Brain pericyte (primary cell): ENCODE data around the gene ZYX.
"Not testable (repeated sequence)": the region's sequence is repeated elsewhere in the genome, so short reads cannot be mapped to it uniquely, and the experiment has no call there.

Experiments used
- DNase-seq: peaks from one replicate; pipeline ENCODE4 v3.0.0-alpha.2; 2012; ENCODE audit warnings: low read depth, low spot score

Gene ZYX

DNA sequence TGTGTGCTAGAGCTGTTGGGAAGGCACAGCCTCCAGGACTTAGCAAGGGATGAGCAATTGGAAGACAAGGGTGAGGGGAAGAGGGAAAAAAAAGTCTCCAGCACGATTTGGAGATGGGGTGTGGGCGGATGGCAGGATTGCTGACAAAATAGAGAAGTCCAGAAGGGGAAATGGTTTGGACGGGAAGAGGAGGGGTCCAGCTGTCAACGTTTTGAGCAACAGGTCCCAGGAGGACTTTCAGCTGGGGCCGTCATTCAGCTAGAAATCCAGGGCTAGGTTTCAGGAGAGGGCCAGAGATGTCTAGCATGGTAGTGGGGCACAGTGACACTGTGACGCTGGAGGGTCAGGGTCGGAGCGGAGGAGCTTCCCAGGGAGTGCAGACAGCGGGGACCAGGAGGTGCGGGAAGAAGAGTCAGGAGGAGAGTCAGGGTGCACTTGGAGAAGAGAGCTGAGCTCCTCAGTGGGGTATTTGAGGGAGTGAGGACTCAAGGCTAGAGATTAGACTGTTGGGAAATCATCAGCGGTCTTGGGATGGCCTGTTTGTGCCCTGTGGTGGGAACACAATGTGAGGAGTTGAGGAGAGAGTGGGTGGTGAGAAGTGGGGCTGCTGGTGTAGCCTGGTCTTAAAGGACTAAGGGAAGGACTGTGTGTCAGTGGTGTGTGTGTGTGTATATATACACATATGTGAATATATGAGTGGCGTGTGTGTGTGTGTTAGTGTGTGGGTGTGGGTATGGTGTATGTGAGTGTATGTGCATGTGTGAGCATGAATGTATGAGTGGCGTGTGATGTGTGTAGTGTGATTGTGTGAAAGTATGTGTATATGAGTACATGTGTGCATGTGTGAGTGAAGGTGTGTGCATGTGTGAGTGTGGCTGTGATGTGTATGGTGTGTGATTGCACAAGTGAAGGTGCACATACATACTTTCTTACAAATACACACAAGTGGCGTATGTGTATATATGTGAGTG is 3.8 kb downstream of the ZYX start:
- no peak for DNase-seq

GRCh38 chr7:143385891-143386781 is 5.0 kb downstream of the ZYX start:
- DNase-seq: no peak

- no peak for DNase-seq
These were observed 6.2 kb downstream of the ZYX start for GRCh38 chr7:143387156-143387975.

DNA sequence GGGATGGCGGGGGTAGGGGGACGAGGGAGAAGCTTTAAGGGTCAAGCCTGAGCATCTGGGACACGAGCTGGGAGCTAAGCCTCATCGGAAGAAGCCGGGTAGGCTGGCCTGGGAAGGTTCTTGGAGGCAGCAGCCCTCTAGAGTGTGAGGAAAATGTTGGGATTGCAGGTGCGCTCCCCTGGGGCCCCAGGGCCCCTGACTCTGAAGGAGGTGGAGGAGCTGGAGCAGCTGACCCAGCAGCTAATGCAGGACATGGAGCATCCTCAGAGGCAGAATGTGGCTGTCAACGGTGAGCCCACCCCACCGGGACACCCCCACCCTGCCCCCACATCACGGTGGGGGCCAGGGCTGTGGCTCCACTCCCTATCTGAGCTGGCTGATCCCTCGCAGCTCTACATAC is 6.9 kb downstream of the ZYX start:
- DNase-seq: no peak

DNA sequence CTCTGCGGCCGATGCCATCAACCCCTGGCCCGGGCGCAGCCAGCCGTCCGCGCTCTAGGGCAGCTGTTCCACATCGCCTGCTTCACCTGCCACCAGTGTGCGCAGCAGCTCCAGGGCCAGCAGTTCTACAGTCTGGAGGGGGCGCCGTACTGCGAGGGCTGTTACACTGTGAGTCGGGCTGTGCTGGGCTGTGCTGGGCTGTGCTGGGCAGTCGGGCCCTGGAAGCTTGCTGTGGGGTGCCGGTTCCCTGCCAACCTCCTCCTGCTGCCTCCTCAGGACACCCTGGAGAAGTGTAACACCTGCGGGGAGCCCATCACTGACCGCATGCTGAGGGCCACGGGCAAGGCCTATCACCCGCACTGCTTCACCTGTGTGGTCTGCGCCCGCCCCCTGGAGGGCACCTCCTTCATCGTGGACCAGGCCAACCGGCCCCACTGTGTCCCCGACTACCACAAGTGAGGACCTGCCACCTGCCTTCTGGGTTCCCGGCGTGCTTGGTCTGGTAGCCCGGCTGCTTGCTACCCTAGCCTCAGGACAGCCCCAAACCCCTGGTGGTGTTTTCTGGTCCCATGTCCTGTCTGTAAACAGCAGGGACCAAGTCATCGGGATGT is 7.5 kb downstream of the ZYX start:
- no peak for DNase-seq

GRCh38 chr7:143389316-143390103 is 8.4 kb downstream of the ZYX start:
- DNase-seq: no peak

- no peak for DNase-seq
These were observed 9.1 kb downstream of the ZYX start for GRCh38 chr7:143390104-143390772.

DNA sequence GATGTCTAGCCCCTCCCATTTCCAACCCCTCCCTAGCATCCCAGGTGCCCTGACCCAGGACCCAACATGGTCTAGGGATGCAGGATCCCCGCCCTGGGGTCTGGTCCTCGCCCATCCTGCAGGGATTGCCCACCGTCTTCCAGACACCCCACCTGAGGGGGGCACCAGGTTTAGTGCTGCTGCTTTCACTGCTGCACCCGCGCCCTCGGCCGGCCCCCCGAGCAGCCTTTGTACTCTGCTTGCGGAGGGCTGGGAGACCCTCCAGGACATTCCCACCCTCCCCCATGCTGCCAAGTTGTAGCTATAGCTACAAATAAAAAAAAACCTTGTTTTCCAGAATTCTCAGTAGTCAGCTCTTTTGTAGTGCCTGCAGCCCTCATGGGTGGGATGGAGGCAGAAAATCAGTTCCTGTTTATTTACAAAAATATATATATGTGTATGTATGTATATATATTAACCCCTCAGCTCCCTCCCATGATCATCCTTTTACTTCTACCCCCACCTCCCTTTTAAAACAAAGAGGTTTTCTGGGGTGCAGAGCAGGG is 9.7 kb downstream of the ZYX start:
- DNase-seq: no peak

GRCh38 chr7:143391462-143392404 is 10.6 kb downstream of the ZYX start:
- DNase-seq: no peak

DNA sequence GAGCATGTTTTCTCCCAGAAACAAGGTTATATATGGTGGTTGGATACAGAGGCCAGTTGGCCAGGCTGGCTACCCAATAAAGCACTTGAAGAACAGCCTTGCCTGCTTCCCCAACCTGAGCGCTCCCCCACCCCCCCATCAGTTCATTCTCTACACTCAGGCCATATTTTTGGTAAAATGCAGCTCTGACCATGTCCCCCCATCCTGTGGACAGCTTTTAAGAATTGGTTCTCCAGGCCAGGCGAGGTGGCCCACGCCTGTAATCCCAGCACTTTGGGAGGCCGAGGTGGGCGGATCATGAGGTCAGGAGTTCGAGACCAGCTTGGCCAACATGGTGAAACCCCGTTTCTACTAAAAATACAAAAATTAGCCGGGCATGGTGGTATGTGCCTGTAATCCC is 11.3 kb downstream of the ZYX start:
- DNase-seq: not testable (repeated sequence)

- no peak for DNase-seq
These were observed 11.7 kb downstream of the ZYX start for GRCh38 chr7:143392875-143393266.

- no peak for DNase-seq
These were observed 12.3 kb downstream of the ZYX start for GRCh38 chr7:143393267-143394041.

DNA sequence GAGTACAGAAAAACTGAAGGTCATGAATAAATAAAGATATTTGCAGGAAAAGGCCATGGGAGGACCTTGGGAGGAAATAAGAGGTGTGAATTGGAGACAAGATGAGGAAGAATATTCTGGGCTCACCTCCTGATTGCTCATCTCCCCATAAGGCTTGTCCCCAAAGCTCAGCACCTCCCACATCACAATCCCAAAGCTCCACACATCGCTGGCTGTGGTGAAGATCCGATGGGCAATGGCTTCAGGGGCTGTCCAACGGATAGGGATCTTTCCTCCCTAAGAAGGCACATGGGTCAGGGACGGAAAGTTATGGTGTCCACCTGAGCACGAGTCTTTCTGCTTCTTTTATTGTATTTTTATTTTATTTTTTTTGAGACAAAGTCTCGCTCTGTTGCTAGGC is 12.9 kb downstream of the ZYX start:
- no peak for DNase-seq

- DNase-seq: no peak
These were observed 13.6 kb downstream of the ZYX start for GRCh38 chr7:143394777-143395176.

DNA sequence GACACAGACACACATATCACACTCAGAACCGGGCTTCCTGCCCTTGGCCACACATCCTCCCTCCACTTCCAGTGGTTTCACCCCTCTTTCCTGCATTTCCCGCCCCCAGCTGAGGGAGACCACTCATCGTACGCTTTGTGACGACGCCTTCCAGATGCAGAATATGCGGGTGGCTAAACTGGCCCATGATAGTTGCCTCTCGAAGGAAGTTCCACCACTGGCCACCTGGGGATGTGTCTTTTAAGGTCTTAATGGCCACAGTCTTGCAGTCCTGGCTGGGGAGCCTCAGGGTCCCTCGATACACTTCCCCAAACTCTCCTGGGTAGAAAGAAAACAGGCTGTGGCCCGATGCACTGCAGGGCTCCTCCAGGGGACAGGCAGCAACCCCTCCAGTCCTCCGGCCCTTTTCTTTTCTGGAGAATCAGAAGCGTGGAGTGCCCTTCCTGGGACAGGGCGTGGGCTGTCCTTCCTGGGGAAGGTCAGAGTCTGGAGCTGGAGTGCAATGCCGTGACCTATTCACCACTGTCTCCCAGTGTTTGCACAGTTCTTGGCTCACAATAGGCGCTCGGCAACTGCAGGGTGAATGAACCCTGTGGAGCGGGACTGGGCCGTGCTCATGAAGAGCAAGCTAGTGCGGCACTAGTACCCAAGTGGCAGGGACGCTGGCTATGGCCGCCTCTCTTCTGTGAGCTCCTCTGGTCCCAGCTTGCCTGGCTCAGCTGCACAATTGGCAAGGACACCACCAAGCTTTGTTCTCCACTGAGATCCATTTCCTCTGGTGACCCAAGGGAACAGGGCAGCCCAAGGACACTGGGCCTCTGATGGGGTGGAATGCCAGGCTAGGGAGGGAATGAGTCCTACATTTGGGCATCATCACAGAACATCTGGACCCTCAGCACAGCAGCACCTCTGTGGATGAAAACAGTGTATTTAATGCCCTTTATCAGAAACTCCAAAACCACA is 14.3 kb downstream of the ZYX start:
- no peak for DNase-seq

DNA sequence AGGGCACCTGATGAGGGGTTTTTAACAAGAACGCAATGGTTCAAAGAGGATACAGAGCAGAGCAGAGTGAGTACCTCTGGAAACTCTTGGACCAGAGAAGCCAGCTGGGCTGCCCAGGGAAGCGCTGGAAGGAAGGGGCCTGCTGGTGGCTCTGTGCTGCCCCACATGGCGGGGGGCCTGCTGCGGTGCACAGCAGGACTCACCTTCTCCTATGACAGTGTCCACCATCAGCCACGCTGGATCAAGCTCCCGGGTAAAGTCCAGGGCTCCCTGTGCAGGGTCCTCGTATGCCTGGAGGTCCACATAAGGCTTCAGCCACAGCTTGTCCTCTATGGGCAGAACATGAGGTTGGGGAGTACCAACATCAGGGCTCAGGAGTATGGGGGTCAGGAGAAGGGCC is 15.0 kb downstream of the ZYX start:
- DNase-seq: no peak
